Stimulated activated CD8-positive, alpha-beta memory T cell treated with anti-CD3 and anti-CD28 coated beads, Interleukin-15, amount 100 ng/mL, for 48 hours (primary cell): ENCODE measurements around the gene ZNF862.
A peak's percentile ranks its signal among the peaks of the same experiment; 100 is the strongest.
"Not testable (repeated sequence)": the region's sequence is repeated elsewhere in the genome, so short reads cannot be mapped to it uniquely, and the experiment has no call there.

ENCODE experiments used
- DNase-seq, 2 donors: peaks; one replicate each; pipeline ENCODE4 v3.0.0-alpha.2; 2020; ENCODE audit warnings: low read depth in 2 of 2

ZNF862 gene

DNA sequence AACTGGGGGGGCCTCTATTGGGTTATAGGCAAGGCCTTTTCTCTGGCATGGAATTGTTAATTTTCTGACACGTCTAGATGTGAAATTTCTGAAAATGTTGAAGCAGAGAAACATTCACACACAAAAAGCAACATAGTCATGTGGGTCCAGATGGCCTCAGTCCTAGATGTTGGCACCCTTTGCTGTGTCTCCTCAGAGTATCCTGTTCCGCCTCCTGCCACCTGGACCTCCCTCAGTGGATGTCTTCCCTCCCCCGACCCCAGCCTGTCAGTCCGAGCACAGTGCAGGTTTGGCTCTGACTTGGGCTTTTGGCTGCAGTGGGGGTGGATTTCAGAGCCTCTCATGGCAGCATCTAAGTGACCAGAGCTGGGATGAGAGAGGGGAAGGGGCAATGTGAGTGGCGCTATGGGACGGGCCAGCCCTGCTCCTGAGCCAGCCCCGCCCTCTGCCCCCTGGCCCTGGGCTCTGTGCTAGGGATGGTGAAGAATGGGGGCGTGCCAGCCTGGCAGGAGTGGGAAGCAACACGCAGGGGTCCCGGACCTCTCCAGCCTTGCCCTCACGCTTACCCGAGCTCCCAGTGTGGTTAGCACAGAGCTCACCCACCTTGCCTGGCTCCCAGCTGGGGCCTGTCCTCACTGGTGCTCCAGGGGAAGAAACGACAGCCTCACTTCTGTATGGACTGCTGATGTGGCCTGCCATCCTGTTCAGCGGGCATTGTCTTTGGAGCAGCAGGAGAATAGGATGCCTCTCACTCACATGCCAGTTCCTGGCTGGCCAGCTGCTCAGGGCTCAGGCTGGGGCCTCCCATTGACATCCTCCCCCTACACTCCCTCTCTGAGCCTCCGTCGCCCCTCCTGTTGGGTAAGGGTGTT, 41.8 kb downstream of the ZNF862 start:
- no peak for DNase-seq

DNA sequence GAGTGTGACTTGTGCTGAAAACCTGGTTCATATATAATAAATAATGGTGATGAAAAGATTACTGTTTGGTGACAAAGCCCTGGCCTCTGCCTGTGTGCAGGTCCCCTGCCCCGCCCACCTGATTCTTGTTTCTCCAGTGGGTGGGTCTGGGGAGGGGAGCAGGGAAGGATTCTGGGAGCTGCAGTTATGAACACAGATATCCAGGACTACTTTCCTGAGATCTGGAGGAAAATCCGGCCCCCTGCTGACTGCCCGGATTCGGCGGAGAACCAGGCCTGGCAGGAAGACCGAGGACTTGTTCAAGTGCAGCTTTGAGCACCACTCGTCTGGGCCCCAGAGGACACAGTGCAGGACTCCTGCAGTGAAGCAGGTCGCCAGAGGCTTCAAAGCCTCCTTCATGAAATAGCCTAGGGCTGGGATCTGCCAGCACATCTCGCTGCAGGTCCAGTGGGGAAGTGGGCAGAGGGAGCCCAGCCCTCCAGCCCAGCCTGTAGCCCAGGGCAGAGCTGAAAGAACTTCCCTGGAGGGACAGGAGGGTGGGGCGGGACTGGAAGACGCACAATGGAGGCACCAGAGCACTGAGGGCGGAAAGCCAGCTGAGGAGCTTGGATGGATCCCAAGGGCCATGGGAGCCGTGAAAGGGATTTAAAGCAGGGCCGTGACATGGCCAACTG, 42.6 kb downstream of the ZNF862 start:
- DNase-seq: no peak

DNA sequence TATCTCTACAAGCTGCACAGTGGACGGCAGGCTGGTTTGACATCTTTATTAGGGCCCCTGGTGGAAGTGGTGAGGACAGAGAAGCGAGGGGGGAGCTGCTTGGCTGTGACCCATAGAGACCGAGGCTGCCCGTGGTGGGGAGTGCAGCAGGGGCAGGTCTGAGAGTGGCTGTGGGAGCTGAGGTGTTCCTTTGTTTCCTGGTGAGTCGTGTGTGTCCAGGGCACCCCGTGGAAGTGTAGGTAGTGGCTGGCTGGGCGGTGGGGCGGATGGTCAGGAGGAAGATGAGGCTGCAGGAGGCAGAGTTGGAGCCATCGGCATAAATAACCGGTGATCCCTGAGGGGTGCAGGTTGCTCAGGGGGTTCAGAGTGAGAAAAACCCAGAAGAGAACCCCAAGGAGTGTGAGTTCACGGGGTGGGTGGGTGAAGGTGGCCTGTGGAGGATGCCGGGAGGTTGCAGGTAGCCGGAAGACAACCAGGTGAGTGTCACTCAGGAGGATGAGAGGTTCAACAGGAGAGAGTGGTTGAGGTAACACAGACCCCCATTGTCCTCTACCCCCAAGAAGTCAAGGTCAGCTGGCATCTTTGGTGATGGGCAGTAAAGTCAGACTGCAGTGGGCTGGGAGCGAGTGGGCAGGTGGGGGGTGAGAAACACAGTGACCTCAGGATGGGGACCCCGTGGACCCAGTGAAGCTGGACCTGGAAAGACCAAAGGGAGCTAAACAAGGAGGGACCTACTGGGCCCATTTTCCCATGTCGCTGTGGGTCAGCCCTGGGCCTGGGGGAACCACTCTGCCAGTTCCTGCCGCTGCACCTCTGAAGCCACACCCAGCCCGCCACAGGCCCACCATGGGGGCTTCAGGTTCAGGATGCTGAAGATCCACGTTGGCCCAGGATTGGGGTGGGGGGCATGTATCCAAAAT, 43.4 kb downstream of the ZNF862 start:
- DNase-seq: no peak

DNA sequence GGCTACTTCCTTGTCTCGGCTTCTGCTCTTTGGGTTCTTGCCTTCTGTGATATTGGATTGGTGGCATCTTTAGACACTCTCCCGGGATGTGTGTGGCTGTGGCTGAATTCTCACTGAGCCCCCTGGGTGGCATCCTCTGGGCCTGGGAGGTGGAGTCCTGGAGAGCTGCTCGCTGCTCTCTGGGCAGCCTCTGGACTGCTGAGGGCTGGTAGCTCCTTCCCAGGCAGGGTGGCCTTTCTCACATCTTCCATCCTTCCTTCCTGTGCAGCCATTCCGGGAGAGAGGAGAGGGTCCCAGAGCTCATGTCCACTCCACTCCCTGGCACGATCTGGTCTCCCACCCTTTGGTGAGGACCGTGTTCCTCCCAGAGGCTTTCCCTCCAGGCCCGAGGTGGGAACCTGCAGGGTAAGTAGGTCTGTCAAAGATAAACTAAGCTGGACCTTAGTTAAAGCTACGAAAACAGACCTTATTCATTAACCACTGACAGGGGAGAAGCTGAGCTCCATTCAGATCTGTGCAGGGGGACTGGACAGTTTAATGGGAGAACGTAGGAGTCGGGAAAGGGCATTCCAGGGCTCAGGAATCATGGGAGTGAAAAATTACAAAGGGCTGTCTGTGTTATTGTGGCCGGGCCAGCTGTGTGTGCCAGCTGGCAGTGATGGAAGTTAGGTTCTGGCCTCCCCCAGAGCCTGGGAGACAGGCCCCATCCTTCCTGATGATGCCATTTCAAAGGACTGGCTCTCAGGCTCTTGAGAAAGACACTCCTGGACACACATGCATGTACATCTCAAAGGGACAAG, 44.3 kb downstream of the ZNF862 start:
- DNase-seq: no peak

DNA sequence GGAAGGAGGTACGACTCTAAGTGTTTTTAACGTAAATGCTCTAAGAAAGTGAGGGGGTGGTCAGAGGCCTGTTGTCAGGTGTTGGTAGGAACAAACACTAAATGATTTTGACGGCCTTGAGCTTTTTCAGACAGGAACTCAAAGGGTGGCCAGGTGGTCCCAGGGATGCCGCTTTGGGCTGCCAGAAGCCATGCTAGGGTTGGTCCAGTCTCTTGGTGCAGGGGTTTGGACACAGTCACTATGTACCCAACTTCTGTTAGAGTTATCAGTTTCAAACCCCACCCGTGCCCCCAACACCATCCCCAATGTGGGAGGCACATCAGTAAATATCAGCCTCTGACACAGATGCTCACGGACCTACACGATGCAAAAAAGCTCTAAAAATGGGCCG, 44.9 kb downstream of the ZNF862 start:
- DNase-seq: no peak

DNA sequence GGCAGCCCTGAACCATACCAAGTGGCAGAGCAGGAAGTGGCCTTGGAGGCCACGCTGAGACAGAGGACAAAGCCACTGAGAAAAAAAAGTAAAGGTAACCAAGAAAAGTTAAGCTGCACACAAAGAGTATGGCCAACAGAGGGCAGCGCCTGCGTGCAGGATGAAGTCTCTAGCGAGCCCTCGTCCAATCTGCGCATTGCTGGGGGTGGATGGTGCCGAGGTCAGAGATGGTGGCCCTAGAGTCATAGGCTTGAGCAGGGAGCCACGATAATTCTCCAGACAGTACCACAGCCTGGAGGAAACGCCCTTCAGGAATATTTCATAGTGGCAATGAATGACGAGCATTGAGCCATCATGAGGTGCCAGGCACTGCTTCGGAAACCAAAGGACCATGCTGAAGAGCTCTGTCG, 45.3 kb downstream of the ZNF862 start:
- peak; percentile 28 to 29 for DNase-seq

DNA sequence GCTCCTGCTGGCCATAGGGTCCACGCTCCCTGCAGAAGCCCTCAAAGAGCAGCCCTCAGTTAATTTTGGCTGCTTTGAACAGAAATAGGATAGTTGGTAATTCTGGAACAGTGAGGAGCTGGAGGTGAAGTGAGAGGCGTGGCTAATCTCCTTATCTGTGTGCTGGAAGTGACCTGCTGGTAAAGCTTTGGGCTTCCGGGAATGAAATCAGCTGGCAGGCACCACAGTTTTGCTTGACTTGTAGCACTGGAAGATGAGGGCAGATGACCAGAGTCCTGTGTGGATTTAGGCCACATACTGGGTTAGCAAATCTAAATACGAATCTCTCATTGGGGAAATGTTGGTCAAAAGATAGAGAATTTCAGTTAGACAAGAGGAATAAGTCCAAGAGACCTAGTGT, 45.8 kb downstream of the ZNF862 start:
- no peak for DNase-seq

DNA sequence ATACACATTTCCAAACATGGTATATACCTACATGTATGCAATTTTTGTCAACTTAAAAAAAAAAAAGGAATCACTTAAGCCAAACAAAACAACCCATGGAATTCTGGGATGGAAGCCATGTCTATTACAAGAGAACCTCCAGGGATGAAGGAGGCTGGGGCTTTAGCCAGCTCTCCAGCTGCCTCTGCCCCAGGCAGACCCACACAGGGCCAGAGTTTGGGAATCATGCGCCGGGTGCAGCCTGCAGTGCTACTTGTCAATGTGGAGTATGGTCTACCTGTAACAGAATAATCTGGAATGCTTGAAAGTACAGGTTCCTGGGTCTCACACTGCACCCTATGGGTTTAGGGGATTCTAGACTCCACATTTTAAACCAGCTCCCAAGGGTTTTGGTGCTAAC, 46.4 kb downstream of the ZNF862 start:
- DNase-seq: no peak

DNA sequence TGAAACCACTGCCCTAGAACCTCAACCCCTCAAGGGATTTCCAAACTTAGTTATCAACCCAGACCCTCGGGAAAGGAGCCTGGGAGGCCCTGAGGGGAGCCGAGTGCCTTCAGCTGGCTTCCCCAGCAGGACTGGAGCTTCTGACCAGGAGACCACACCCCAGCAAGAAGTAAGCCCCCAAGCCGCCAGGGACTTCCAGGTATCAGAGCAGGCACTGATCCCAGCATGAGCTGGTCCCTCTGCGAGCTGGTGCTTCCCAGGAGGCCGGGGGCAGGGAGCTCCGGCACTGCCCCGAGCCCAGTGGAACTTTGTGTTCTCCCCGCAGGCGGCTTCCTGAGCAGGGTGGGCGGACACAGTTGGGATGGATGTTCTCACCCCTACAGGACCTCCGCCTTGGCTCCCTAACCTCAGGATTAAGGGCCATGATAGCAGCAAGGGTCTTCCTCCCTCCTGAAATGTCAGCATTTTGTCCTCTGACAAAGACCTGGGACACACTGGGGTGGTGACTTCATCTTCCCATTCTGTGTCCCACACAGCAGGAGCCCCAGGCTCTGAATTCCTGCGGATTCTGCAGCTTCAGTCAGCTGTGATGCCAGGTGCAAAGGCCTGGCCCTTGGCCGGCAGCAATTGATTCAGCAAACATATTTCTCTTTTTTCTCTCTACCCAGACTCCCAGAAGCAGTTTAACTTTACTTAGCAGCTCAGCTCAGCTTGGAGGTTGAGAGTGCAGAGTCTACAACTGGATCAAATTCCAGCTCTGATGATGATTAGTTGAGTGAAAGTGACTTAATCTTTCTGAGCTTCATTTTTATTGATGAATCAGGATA, 47.2 kb downstream of the ZNF862 start:
- DNase-seq: no peak

DNA sequence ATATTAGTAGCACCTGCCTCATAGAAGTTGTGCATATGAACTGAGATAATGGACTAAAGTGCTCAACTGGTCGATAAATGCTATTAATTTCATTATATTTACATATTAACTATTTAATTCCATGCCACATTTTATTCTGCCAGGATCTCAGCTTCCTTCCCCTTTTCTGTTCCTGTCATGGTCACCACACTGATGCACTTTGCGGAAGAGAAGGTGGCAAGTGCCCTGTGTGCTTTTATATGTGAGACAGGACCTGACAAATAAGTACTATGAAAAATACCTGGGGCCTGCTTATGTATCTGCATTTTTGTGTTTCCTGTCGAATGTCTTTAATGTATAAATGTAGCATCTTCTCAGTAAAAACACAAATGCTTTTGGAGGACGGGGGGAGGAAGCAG, 47.8 kb downstream of the ZNF862 start:
- no peak for DNase-seq

DNA sequence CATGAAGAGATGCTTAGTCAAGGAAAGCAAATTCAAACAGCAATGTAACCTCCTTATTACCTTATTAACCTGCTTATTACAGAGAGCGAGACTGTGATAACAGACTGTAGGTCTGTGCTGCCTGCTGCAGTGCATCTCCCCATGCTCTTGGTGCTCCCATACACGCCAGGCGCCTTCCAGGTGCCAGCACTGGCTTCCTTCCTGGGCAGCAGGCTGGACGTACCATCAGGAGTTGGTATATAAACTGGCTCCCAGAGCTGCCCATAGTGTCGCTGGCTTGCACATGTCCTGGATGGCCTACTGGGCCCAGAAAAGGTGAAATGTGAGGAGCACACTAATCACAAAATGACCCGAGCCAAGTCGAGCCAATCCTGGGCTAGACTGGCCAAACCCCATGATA, 49.1 kb downstream of the ZNF862 start:
- DNase-seq: no peak

DNA sequence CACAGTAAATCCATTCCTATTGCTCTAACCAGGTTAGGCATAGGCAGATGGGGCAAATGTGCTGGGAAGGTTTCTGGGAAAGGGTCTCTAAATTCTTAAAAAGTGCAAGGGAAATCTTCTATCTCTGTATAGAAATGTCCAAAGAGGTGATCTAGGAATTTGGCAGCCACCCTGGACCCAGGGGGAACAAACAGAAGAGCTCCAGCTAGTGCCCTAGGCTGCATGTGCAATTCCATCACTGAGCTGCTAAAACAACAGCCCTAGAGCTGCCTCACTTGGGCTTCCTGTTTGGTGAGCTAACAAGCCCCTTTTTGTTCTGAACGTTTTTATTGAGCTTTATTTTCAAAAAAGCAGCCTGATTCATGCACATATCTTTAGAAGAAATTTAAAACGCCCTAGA, 52.5 kb downstream of the ZNF862 start:
- not testable (repeated sequence) for DNase-seq

DNA sequence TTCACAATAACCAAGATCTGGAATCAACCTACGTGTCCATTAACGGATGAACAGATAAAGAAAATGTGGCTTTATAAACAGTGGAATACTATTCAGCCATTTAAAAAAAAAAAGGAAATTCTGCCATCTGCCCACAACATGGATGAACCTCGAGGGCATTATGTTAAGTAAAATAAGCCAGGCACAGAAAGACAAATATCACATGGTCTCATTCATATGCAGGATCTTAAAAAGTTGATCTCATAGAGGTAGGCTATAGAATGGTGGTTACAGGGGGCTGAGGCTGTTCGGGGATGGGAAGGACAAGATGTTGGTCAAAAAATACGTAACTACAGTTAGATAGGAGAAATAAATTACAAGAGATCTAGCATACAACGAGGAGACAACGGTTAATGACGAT, 56.8 kb downstream of the ZNF862 start:
- not testable (repeated sequence) for DNase-seq

DNA sequence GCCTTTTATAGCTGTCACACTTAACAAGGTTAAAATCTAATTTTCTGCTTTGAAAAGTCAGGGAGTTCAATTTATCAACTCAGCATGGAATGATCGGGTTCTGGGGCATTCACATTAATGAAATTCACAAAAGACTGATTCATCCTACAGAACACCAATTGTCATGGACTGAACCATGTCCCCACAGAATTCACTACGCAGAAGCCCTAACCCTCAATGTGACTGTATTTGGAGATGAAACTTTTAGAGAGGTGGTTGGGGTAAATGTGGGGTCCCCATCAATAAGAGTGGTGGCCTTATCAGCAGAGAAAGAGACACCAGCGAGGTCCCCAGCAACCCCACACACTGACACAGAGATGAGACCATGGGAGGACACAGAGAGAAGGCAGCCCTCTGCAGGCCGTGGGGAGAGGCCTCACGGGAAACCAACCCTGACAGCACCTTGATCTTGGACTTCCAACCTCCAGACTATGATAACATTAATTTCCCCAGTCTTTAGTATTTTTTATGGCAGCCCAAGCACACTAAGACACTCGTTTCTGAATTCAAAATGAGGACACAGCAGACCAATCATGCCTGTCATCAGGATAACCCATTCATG, 69.7 kb downstream of the ZNF862 start:
- not testable (repeated sequence) for DNase-seq

DNA sequence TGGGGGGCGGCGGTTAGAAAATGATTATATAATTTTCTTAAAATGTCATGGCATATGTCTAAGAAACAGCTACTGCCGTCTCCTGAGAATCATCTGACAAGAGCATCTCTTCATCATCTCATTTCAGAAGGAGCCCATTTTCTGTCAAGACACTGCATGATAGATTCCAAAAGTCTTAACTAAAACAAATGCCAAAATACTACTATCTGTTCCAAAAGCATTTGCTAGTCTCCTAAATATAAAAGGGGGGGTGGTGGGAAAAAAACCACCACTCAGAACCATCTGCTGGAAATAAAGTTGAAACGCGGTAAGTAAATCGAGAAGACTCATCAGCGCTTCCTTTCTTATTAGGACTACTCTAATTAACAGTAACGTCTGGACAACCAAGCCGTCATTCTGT, 72.0 kb downstream of the ZNF862 start:
- DNase-seq: not testable (repeated sequence)

DNA sequence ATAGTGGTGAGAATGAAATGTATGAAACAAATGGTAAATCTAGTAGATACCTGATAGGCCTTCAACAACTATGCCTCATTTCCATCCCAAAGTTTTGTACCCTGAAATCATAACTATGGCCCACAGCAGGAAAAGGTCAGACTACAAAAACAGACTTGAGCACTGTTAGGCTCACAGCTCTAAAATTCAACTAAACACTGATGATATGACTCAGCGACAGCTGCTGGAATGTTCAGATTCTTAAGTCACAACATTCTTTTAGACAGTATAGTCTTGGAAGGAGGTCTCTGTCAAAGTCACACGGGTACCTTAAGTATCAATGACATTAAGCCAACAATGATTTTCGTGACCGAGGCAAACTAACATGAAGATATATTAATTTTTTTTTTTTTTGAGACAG, 74.0 kb downstream of the ZNF862 start:
- not testable (repeated sequence) for DNase-seq
